GM04504 (cell line): ENCODE measurements around the gene COL25A1.
"Not testable (repeated sequence)": the region's sequence is repeated elsewhere in the genome, so short reads cannot be mapped to it uniquely, and the experiment has no call there.

Experiments
- DNase-seq: peaks from one replicate; pipeline ENCODE4 v3.0.0-alpha.2; 2012; ENCODE audit warnings: low read depth

COL25A1 gene

GRCh38 chr4:109010521-109010920, 291.9 kb downstream of the COL25A1 start:
- DNase-seq: no peak

- DNase-seq: peak; percentile 44
Observed at GRCh38 chr4:109009909-109010308, 292.5 kb downstream of the COL25A1 start.

- DNase-seq: no peak
Observed at GRCh38 chr4:109007976-109008375, 294.5 kb downstream of the COL25A1 start.

GRCh38 chr4:109005523-109005922, 296.9 kb downstream of the COL25A1 start:
- DNase-seq: no peak

GRCh38 chr4:109004418-109004817, 298.0 kb downstream of the COL25A1 start:
- DNase-seq: no peak

- no peak for DNase-seq
Observed at GRCh38 chr4:109003964-109004363, 298.5 kb downstream of the COL25A1 start.

- peak; percentile 17 for DNase-seq
Observed at GRCh38 chr4:108991551-108992328, 310.7 kb downstream of the COL25A1 start.

- no peak for DNase-seq
Observed at GRCh38 chr4:108988464-108989195, 313.8 kb downstream of the COL25A1 start.

GRCh38 chr4:108984495-108984894, 318.0 kb downstream of the COL25A1 start:
- not testable (repeated sequence) for DNase-seq

GRCh38 chr4:108982402-108983185, 319.9 kb downstream of the COL25A1 start:
- DNase-seq: no peak

- DNase-seq: no peak
Observed at GRCh38 chr4:108980455-108981239, 321.8 kb downstream of the COL25A1 start.

GRCh38 chr4:108979759-108980158, 322.7 kb downstream of the COL25A1 start:
- no peak for DNase-seq

GRCh38 chr4:108978066-108978465, 324.4 kb downstream of the COL25A1 start:
- DNase-seq: no peak

- no peak for DNase-seq
Observed at GRCh38 chr4:108972613-108973283, 329.7 kb downstream of the COL25A1 start.

GRCh38 chr4:108971473-108971872, 331.0 kb downstream of the COL25A1 start:
- no peak for DNase-seq

GRCh38 chr4:108965472-108966076, 336.9 kb downstream of the COL25A1 start:
- no peak for DNase-seq

- DNase-seq: no peak
Observed at GRCh38 chr4:108965016-108965415, 337.4 kb downstream of the COL25A1 start.

- no peak for DNase-seq
Observed at GRCh38 chr4:108963910-108964309, 338.5 kb downstream of the COL25A1 start.

- DNase-seq: no peak
Observed at GRCh38 chr4:108959491-108959890, 343.0 kb downstream of the COL25A1 start.

- no peak for DNase-seq
Observed at GRCh38 chr4:108954880-108955279, 347.6 kb downstream of the COL25A1 start.

- DNase-seq: no peak
Observed at GRCh38 chr4:108953941-108954340, 348.5 kb downstream of the COL25A1 start.
